Measurements from ENCODE around the gene FAM163A. TPM values are rescaled to one million over a fixed set of nuclear protein-coding genes. Genes with fewer than 3 reads are reported as not detected.
"Not testable (repeated sequence)": the region's sequence is repeated elsewhere in the genome, so short reads cannot be mapped to it uniquely, and the experiment has no call there.

FAM163A gene
- polyA plus RNA-seq, 3 donors = not detected

GRCh38 chr1:179853102-179853501 is 110.0 kb downstream of the FAM163A start:
- Histone ChIP-seq H3K4me2 (replicated peaks; ENCODE audit: extremely low read depth, low read length, poor library complexity, severe bottlenecking) (no peak overlapping the region), H3K4me1 (ENCODE audit: control insufficient read depth in 1 of 2, insufficient read depth in 2 of 2, low read length in 2 of 2) (peaks cover 12 to 20% of the 10 kb centered on the region in 2 donors), H3K9me3 (replicated peaks in 1 of 2; ENCODE audit: control insufficient read depth in 1 of 2, insufficient read depth in 1 of 2, low read length in 2 of 2) (no peaks in the 10 kb centered on the region), H3K4me3 (replicated peaks in 1 of 3; ENCODE audit: low read depth in 2 of 3, low read length in 3 of 3) (no peak overlapping the region), H3K27ac (ENCODE audit: low read depth in 1 of 2, low read length in 2 of 2) (no peak overlapping the region), H3K36me3 (replicated peaks in 1 of 2; ENCODE audit: control insufficient read depth in 1 of 2, insufficient read depth in 2 of 2, low read length in 2 of 2) (peaks cover 36 to 72% of the 10 kb centered on the region in 2 donors), H4K20me1 (ENCODE audit: insufficient read depth, low read length) (no peaks in the 10 kb centered on the region), H3K9ac (ENCODE audit: insufficient read depth, low read length, poor library complexity, severe bottlenecking) (no peak overlapping the region), H3K27me3 (ENCODE audit: control insufficient read depth in 2 of 2, insufficient read depth in 2 of 2, low read length in 2 of 2) (no peaks in the 10 kb centered on the region), H3K79me2 (ENCODE audit: insufficient read depth, low read length) (no peaks in the 10 kb centered on the region), H2AFZ (ENCODE audit: insufficient read depth, low read depth, low read length, poor library complexity, severe bottlenecking) (no peak overlapping the region)
- peaks cover 24% of the 10 kb centered on the region for H3K4me1 Mint-ChIP-seq
- TF ChIP-seq CTCF (IDR thresholded peaks at IDR 0.05) = no peak
- H3K4me3 Mint-ChIP-seq = no peak overlapping the region
- intact Hi-C loops (cut with micrococcal nuclease) = no loop called here
- peaks cover 0 to 2% (median 0%) of the 10 kb centered on the region in 3 donors for H3K27me3 Mint-ChIP-seq (ENCODE audit: low read depth in 3 of 3)
- DNase-seq = no peak
- H3K36me3 Mint-ChIP-seq = peaks cover 45 to 66% of the 10 kb centered on the region in 2 donors
- no CpG with 5 or more reads among the region's 1 CpG for WGBS (ENCODE audit: insufficient coverage)
- H3K9me3 Mint-ChIP-seq = no peaks in the 10 kb centered on the region
- H3K27ac Mint-ChIP-seq = no peak overlapping the region

DNA sequence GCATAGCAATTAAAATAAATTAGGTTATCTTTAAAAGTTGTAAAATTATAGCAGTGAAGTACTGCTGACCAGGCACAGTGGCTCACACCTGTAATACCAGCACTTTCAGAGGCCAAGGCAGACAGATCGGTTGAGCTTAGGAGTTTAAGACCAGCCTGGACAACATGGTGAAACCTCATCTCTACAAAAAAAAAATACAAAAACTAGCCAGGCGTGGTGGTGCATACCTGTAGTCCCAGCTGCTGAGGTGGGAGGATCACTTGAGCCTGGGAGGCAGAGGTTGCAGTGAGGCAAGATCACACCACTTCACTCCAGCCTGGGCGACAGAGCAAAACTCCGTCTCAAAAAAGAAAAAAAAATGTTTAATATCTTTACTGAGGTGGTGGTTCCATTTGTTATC is 112.7 kb downstream of the FAM163A start:
- peaks cover 29 to 50% of the 10 kb centered on the region in 2 donors for H3K36me3 Mint-ChIP-seq
- H3K4me2 ChIP-seq (replicated peaks; ENCODE audit: extremely low read depth, low read length, poor library complexity, severe bottlenecking); H3K79me2 ChIP-seq (ENCODE audit: insufficient read depth, low read length); H3K27me3 Mint-ChIP-seq (ENCODE audit: low read depth in 3 of 3); H3K9me3 Mint-ChIP-seq; H3K9me3 ChIP-seq (replicated peaks in 1 of 2; ENCODE audit: control insufficient read depth in 1 of 2, insufficient read depth in 1 of 2, low read length in 2 of 2); H3K27ac Mint-ChIP-seq; H2AFZ ChIP-seq (ENCODE audit: insufficient read depth, low read depth, low read length, poor library complexity, severe bottlenecking); H3K4me3 Mint-ChIP-seq; H3K27me3 ChIP-seq (ENCODE audit: control insufficient read depth in 2 of 2, insufficient read depth in 2 of 2, low read length in 2 of 2); DNase-seq; H4K20me1 ChIP-seq (ENCODE audit: insufficient read depth, low read length); H3K27ac ChIP-seq (ENCODE audit: low read depth in 1 of 2, low read length in 2 of 2); H3K9ac ChIP-seq (ENCODE audit: insufficient read depth, low read length, poor library complexity, severe bottlenecking); intact Hi-C loops (cut with micrococcal nuclease); H3K4me3 ChIP-seq (replicated peaks in 1 of 3; ENCODE audit: low read depth in 2 of 3, low read length in 3 of 3): not testable (repeated sequence)
- H3K36me3 ChIP-seq (replicated peaks in 1 of 2; ENCODE audit: control insufficient read depth in 1 of 2, insufficient read depth in 2 of 2, low read length in 2 of 2) = peaks cover 17 to 48% of the 10 kb centered on the region in 2 donors
- WGBS (ENCODE audit: insufficient coverage) = no CpG with 5 or more reads among the region's 4 CpGs
- peaks cover 12 to 20% of the 10 kb centered on the region in 2 donors for H3K4me1 ChIP-seq (ENCODE audit: control insufficient read depth in 1 of 2, insufficient read depth in 2 of 2, low read length in 2 of 2)
- H3K4me1 Mint-ChIP-seq = peaks cover 24% of the 10 kb centered on the region
